ENCODE data around the gene RAB42.

DNA sequence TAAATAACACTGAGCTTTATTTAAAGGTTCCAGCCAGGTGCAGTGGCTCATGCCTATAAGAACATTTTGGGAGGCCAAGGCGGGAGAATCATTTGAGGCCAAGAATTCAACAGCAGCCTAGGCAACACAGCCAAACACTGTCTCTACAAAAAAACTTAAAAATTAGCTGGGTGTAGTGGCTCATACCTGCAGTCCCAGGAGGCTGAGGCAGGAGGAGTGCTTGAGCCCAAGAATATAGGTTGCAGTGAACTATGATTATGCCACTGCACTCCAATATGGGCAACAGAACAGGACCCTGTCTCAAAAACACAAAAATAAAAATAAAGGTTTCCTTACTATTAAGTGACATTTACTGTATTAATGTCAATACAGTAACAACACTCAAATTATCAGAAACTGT, 48.7 kb downstream of the RAB42 start:
- TF ChIP-seq CHD2 (IDR thresholded peaks at IDR 0.05; ENCODE audit: low read depth, low read length) (no peak), CBX2 (IDR thresholded peaks at IDR 0.05; ENCODE audit: insufficient read depth, low read length, poor library complexity, severe bottlenecking) (no peak), ZC3H11A (IDR thresholded peaks at IDR 0.05; ENCODE audit: low read depth, low read length) (no peak), MAX (CRISPR knock-in tag; IDR thresholded peaks at IDR 0.05) (no peak), ZNF77 (CRISPR knock-in tag; IDR thresholded peaks at IDR 0.05) (no peak), ZNF324 (CRISPR knock-in tag; IDR thresholded peaks at IDR 0.05) (no peak), ETV5 (CRISPR knock-in tag; IDR thresholded peaks at IDR 0.05; ENCODE audit: low read depth) (no peak), ZNF785 (CRISPR knock-in tag; IDR thresholded peaks at IDR 0.05) (no peak), DEAF1 (CRISPR knock-in tag; IDR thresholded peaks at IDR 0.05) (no peak), SMARCA4 (IDR thresholded peaks at IDR 0.05) (no peak), SNAPC5 (CRISPR knock-in tag; IDR thresholded peaks at IDR 0.05) (no peak), SRSF9 (IDR thresholded peaks at IDR 0.05; ENCODE audit: borderline replicate concordance, low read depth, low read length) (no peak)
- TF ChIP-seq, protein P1, sequence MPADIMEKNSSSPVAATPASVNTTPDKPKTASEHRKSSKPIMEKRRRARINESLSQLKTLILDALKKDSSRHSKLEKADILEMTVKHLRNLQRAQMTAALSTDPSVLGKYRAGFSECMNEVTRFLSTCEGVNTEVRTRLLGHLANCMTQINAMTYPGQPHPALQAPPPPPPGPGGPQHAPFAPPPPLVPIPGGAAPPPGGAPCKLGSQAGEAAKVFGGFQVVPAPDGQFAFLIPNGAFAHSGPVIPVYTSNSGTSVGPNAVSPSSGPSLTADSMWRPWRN (IDR thresholded peaks at IDR 0.05; ENCODE audit: low read depth), result no peak
- TF ChIP-seq, protein P2, sequence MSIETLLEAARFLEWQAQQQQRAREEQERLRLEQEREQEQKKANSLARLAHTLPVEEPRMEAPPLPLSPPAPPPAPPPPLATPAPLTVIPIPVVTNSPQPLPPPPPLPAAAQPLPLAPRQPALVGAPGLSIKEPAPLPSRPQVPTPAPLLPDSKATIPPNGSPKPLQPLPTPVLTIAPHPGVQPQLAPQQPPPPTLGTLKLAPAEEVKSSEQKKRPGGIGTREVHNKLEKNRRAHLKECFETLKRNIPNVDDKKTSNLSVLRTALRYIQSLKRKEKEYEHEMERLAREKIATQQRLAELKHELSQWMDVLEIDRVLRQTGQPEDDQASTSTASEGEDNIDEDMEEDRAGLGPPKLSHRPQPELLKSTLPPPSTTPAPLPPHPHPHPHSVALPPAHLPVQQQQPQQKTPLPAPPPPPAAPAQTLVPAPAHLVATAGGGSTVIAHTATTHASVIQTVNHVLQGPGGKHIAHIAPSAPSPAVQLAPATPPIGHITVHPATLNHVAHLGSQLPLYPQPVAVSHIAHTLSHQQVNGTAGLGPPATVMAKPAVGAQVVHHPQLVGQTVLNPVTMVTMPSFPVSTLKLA (conservative IDR thresholded peaks at IDR 0.05), result 0 out of 4 replicates have a peak, but pooled peaks of 1 of the 2 experiments have one; percentile 15
